Activated effector memory CD4-positive, alpha-beta T cell treated with Interleukin-2 at 50 U/mL for 16 hours (primary cell): ENCODE measurements around the gene ELP6.

Experiments used
- DNase-seq: peaks from one replicate; pipeline ENCODE4 v3.0.0-alpha.2; 2020

ELP6 gene

DNA sequence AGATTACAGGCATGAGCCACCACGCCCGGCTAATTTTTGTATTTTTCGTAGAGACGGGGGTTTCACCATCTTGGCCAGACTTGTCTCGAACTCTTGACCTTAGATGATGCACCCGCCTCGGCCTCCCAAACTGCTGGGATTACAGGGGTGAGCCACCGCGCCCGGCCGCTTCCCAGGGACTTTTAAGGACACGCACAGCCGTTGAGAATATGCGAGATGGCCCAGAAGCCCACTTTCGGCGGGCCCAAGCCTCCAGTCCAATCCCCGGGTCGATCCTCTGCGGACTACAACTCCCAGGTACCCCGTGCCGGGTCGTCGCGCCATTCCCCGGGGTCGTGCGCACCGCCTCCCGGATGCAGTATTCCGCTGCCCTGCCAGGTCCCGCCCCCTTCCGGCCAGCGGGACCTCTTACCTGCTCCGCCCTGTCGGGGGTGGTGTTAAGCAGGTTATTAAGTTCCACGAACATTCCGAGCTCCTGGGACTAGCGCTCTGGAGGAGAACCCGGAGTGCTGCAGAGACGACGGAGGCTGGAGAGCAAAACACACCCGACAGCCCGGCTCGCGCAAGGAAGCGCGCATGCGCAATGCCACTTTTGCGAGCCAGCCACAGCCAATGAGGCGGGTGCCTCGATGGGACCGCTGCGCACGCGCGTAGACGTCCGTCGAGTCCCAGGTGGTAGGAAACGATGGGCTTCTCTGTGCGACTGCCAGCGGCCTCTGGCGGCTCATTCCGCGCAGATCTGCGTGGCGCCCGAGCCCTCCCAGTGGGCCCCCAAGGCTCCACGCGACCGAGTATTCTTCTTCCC, at the start of gene ELP6:
TSS of gene ELP6 (minus strand) at position 588 of the 805 bp plus-strand sequence. CDS start at position 466, 122 bp downstream.
- DNase-seq, result peak; percentile 95

DNA sequence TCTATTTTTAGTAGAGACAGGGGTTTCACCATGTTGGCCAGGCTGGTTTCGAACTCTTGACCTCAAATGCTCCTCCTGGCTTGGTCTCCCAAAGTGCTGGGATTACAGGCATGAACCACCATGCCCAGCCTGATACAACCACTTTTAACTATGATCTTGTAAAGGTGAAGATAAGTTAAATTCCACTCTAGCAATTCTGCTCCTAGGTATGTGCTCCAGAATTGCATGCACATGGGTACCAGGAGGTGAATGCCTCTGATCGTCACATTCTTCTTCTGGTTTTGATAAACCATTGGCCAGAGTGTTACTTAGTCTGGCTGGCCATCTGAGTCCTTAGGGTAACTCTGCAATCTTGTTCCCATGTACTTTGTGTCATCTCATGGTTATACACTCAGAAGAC, 42.8 kb upstream of the ELP6 start:
- DNase-seq, result no peak

- no peak for DNase-seq
Observed at GRCh38 chr3:47554335-47554734, 40.8 kb upstream of the ELP6 start.

DNA sequence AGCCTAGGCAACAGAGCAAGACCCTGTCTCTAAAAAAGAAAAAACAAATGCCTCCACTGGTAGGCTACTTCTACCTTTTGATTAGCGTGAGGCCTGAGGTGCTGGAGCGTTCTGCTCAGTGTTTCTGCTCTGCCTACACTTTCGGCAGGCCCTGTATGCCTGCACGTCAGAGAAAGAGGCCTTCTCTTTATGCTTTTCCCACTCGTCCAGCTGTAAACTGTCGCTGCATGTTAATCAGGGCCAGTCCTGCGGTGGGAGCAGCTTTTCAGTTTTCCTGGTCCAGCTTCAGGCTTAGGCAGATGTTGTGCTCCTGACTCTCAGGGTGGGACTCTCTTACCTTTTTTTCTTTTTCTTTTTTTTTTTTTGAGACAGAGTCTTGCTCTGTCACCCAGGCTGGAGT, 39.9 kb upstream of the ELP6 start:
- DNase-seq, result no peak

GRCh38 chr3:47542471-47543173, 29.1 kb upstream of the ELP6 start:
- no peak for DNase-seq

DNA sequence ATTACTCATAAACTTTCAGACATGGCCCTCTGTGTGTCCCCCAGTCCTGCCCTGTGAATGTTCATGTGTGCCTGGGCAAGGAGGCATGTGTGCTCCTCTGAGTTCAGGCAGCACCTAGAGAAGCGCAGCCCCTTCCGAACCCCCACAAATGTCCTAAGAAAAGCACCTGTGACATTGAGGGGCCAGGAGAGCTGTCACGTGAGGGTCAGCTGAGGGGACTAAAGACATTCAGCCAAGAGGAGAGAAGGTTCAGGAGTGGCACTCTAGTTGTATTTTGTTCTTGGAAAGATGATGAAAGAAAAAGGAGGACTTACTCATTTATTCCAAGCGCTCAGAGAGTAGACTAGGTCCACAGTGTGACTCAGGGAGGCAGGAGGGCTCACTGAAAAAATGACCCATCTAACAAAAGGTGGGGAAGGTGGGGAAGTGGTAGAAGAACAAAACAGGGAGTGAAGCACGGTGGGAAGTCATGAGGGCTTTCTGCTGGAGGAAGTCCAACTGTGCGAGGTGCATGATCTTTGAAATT, 28.1 kb upstream of the ELP6 start:
- no peak for DNase-seq

- no peak for DNase-seq
Observed at GRCh38 chr3:47540281-47540680, 26.8 kb upstream of the ELP6 start.

DNA sequence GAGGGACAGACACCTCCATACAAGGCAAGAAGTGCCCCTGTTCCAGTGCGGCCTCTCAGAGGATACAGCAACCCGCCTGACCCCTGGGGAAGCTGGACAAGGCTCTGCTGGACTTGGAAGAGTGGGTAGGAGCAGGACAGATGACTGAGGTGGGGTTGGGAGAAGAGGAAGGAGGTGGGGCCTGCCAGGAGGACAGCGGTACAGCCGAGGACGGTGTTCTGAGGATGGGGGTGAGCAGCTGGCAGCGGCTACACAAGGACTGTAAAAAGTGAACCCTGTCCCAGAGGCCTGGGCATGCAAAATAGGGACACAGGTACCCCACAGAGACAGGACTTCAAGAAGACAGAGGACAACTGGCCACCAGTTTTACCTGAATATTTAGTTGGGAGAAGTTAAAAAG, 23.5 kb upstream of the ELP6 start:
- DNase-seq, result no peak

GRCh38 chr3:47536221-47536891, 22.8 kb upstream of the ELP6 start:
- no peak for DNase-seq

DNA sequence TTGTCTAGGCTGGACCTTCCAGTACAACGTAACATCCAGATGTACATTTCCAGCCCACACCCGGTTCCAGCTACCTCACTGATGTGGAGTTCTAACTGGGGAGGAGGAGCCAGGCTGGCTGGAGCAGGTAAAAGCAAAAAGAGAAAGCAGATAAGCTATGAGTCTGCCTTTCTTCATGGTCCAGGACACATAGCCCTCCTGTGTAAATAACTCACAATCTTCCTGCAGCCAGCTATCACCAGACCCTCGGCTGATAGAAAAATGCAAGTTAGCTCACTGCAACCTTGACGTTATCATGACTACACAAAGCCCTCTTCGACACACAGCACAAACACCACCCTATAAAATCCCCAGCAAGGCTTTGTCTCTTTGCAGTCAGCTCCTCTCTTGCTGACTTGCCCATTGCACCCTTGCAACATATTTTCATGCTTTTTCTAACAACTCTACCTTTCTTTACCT, 20.5 kb upstream of the ELP6 start:
- DNase-seq, result no peak

- DNase-seq, result no peak
Observed at GRCh38 chr3:47533481-47533880, 20.0 kb upstream of the ELP6 start.

DNA sequence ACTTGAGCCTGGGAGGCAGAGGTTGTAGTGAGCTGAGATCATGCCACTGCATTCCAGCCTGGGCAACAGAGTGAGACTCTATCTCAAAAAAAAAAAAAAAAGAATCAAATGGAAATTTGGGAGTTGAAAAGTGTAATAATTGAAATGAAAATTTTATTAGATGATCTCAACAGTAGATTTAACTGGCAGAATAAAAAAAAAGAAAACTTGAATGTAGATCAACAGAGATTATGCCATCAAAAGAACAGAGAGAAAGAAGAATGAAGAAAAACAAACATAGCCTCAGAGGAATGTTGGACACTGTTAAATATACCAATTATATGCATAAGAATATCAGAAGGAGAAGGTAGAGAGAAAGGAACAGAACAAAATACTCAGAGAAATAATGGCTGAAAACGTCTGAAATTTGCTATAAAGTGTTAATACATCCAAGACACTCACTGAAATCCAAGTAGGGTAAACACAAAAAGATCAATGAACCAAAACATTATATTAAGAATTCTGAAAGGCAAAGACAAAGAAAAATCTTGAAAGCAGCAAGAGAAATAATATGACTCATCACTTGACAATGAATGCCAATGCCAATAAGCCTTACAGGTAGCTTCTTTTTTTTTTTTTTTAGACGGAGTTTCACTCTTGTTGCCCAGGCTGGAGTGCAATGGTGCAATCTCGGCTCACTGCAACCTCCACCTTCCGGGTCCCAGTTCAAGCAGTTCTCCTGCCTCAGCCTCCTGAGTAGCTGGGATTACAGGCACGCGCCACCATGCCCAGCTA, 14.6 kb upstream of the ELP6 start:
- no peak for DNase-seq

DNA sequence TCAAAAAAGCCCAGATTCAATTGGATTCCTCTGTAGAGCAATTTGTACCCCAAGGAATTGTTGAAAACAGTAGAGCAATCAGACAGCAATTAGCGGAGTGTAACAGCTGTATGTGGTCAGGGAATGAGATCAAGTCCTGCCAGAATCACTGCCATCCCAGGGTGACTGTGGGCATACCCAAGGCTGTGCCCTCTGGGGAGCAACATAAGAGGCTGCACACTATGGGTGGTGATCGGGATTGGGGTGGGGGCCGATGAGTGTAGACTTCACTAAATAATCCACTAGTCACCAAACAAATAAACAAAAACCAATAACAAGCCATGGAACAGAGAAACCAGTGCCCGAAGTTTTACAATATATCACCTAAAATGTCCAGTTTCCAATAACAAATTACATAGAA, 12.1 kb upstream of the ELP6 start:
- DNase-seq, result no peak

DNA sequence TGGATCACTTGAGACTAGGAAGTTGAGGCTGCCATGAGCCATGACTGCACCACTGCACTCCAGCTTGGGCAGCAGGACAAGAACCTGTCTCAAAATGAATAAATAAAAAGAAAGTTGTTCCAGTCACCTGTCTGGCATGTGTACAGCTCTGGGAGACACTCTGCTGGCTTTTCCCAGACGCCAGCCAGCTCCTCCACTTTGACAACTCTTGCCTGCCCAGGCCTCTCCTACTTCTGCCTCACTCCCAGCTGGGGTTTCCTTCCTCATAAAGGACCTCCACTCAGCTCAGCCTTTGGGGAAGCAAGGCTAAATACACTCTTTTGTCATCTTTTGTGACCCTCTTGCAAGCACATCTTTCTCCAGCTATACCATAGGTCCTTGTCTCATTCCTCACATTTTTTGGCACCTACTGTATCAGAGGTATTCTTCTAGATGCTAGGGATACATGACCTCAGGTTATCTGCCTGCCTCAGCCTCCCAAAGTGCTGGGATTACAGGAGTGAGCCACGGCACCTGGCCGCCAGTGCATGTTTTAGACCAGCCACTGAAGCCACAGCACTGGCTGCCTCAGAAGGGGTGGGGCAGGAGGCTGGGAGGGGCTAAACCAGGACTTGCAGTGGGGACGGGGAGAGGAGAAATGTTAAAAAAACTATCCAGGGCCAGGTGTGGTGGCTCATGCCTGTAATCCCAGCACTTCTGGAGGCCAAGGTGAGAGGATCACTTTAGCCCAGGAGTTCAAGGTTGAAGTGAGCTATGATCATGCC, 10.0 kb upstream of the ELP6 start:
- no peak for DNase-seq

DNA sequence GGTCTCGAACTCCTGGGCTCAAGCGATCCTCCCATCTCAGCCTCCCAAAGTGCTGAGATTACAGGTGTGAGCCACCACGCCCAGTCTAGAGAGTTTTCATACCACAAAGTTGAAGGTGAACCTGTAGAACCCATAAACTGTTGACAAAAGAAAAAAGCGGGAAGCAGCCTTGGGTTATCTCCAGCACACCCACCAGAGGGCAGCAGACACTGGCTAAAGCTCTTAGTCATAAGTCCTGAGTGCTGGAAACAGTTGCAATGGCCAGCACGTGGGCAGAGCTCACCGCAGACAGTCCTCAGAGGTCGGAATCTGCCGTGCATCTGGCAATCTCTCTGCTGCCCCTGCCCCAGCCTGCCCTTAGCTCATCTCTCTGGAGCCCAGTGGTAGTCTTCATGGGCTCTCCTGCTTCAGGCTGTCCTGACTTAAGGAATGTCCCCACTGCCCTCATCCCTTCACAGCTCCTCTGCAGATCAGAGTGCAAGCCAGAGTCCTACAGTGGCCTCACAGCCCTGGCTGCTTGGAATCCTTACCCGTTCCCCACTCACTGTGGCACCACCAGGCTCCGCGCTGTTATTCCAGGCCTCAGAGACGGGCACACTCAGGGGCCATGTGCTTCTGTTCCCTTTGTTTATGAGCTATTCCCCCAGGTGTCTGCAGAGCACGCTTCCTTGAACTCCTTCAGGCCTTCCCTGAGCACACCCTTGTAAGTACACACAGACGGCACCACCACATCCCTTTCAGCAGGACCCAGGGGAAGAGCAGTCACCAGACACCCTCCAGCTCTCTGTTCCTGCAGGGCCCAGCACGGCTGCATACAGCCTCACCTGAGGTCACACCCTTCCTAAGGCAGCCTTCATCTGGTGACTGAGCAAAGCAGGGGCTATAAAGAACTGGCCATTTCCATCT, 8.8 kb upstream of the ELP6 start:
- DNase-seq, result peak; percentile 53

DNA sequence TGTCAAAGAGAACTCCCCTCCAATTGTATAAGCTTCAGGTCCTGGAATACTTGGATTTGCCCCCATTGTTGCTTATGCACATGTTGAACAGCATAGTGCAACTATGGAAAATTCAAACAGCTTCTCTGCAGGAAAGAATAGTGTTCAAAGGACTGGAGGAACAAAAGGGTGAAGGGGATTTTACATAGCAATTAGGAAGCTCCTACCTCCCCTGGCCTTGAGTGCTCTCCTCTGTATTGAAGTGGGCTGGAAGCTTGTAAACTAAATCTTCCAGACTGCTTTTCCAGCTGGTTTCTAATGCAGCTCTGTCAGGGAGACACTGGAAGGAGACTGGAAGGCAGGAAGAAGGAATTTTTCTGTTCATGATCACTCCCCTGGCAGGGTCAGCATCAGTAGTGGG, 7.2 kb upstream of the ELP6 start:
- DNase-seq, result no peak

GRCh38 chr3:47517937-47518336, 4.4 kb upstream of the ELP6 start:
- no peak for DNase-seq

GRCh38 chr3:47515864-47516319, 2.4 kb upstream of the ELP6 start:
- DNase-seq, result no peak

- DNase-seq, result no peak
Observed at GRCh38 chr3:47515100-47515499, 1.6 kb upstream of the ELP6 start.

DNA sequence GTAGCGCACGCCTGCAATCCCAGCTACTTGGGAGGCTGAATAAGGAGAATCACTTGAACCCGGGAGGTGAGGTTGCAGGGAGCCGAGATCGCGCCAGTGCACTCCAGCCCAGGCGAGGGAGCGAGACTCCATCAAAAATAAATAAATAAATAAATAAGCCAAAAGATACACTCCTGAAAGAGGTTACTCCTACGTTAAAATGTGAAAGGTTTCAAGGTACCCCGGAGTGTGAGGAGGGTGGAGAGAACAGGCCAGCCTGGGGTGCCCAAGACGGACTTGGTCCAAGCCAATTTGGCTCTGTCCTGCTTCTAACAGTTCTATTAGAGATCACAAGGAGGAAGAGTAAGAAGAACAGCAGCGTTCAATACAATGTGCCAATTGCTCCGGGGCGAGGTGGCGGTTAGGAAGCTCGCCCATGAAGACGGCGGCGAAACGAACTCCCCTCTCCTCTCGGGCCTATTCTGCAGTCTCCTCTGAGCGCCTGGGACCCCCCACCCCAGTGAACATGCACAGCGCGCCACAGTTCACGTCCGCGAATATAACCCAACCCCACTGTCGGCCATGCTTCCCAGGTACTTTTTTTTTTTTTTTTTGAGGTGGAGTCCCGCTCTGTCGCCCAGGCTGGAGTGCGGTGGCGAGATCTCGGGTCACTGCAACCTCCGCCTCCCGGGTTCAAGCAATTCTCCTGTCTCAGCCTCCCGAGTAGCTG, 942 bp downstream of the ELP6 start:
- DNase-seq, result peak; percentile 9
